ENCODE measurements around the gene ACSL4.
"Not testable (repeated sequence)": the region's sequence is repeated elsewhere in the genome, so short reads cannot be mapped to it uniquely, and the experiment has no call there.

Gene ACSL4

GRCh38 chrX:109728173-109728535 lies 4.9 kb downstream of the ACSL4 start:
- DNase-seq (ENCODE audit: low spot score): no peak

DNA sequence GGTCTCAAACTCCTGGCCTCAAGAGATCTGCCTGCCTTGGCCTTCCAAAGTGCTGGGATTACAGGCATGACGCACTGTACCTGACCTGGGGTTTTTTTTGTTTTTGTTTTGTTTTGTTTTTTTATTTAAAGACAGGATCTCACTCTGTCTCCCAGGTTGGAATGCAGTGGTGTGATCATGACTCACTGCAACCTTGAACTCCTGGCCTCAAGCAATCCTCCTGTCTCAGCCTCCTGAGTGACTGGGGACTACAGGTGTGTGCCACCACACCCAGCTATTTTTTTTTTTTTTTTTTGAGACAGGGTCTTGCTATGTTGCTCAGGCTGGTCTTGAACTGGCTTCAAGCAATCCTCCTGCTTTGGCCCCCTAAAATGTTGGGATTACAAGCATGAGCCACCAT lies 8.1 kb downstream of the ACSL4 start:
- not testable (repeated sequence) for DNase-seq (ENCODE audit: low spot score)

- no peak for DNase-seq (ENCODE audit: low spot score)
Measured at GRCh38 chrX:109720947-109721346, 12.1 kb downstream of the ACSL4 start.

DNA sequence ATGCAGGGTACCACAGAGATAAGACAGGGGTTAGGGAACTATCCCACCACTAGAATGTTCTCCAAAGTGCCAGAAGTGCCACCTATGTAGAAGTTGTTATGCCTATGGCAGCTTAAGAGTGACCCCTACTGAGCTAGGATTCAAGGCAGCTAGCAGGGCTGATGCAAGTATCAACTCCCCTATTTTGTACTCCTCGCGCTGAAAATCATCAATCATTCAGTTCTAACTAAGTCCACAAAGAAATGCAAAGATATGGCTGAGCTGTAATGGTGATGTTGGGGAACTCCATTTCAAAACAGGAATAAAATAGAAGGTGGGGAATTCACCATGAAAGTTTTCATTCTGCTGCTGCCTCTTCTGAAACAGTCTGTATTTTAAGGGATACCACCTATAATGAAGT lies 13.8 kb downstream of the ACSL4 start:
- no peak for DNase-seq (ENCODE audit: low spot score)

- no peak for DNase-seq (ENCODE audit: low spot score)
Measured at GRCh38 chrX:109716431-109717028, 16.5 kb downstream of the ACSL4 start.

- DNase-seq (ENCODE audit: low spot score): no peak
Measured at GRCh38 chrX:109714340-109714958, 18.6 kb downstream of the ACSL4 start.

DNA sequence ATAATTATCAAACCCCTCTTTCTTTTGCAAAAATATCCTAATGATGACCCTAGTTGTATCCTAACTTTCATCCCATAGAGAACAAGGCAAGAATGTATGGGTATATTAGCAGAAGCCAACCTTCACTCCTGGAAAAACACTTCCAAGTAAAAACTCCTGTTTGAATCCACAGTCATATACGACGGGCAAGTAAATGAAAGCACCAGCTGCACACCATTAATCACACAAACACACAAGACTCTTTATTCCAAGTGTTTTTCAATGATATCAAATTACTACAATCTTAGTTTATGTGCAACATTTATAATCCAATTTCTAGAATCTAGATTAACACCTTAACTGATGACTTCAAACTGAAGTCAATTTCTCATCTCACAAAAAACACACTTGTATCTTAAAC lies 22.9 kb downstream of the ACSL4 start:
- no peak for DNase-seq (ENCODE audit: low spot score)

GRCh38 chrX:109709129-109709631 lies 23.9 kb downstream of the ACSL4 start:
- DNase-seq (ENCODE audit: low spot score): no peak

- DNase-seq (ENCODE audit: low spot score): no peak
Measured at GRCh38 chrX:109707720-109708119, 25.3 kb downstream of the ACSL4 start.

DNA sequence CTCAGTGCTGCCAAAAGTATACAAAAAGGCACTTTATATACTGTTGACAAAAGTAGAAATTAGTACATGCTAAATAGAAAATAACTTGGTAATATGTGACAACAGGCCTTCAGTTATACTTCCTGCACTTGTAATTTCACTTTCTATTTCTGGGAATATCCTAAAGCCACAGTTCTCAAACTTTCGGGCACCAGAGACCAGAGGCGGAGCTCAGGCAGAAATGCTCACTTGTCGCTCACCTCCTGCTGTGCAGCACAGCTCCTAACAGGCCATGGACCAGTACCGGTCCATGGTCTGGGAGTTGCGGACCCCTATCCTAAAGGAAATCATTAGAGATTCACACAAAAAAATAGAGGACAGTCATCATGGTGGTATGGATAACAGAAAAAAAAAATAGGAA lies 25.7 kb downstream of the ACSL4 start:
- DNase-seq (ENCODE audit: low spot score): no peak

DNA sequence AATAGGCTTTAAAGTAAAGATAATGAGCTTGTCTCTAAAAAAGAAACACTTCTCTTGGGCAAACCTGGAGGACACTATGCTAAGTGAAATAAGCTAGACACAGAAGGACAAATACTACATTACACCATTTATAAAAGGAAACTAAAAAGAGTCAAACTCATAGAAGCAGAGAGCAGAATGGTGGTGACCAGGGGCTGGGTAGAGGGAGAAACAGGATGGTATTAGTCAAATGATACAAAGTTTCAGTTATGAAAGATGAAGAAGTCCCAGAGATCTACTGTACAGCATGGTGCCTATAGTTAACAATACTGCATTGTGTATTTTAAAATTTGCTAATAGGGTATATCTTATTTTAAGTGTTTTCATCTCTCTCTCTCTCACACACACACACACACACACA lies 28.5 kb downstream of the ACSL4 start:
- no peak for DNase-seq (ENCODE audit: low spot score)

GRCh38 chrX:109697855-109698254 lies 35.2 kb downstream of the ACSL4 start:
- DNase-seq (ENCODE audit: low spot score): no peak

DNA sequence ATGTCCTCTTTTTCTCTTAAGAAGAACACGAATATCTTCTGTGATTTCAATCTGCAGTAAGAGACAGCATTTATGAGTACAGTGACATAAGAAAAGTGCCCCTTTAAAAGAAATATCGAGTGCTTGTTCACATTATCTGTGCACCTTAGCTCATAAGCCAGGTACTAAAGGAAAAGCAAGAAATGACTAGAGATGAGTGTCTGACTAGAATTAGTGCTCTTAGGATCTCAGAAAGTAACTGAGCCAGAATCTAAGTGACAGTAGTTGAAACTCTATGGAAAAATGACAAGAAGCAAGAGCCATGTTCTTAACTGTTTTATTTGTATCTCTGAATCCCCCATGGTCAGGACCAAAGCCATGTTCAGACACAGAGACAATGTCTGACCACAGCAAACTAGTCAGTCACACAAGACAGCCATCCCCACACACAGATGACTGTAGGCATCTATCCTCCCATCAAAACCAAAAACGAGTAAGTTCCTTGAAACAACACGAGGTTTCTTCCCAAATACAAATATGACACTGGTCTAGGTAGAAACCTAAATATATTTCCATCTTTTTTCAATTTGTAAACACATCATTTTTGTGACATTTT lies 36.8 kb downstream of the ACSL4 start:
- no peak for DNase-seq (ENCODE audit: low spot score)

- no peak for DNase-seq (ENCODE audit: low spot score)
Measured at GRCh38 chrX:109695637-109696036, 37.4 kb downstream of the ACSL4 start.

GRCh38 chrX:109691752-109692151 lies 41.3 kb downstream of the ACSL4 start:
- no peak for DNase-seq (ENCODE audit: low spot score)

- DNase-seq (ENCODE audit: low spot score): no peak
Measured at GRCh38 chrX:109691277-109691676, 41.8 kb downstream of the ACSL4 start.

- no peak for DNase-seq (ENCODE audit: low spot score)
Measured at GRCh38 chrX:109687903-109688302, 45.2 kb downstream of the ACSL4 start.

- DNase-seq (ENCODE audit: low spot score): no peak
Measured at GRCh38 chrX:109685656-109686078, 47.4 kb downstream of the ACSL4 start.

DNA sequence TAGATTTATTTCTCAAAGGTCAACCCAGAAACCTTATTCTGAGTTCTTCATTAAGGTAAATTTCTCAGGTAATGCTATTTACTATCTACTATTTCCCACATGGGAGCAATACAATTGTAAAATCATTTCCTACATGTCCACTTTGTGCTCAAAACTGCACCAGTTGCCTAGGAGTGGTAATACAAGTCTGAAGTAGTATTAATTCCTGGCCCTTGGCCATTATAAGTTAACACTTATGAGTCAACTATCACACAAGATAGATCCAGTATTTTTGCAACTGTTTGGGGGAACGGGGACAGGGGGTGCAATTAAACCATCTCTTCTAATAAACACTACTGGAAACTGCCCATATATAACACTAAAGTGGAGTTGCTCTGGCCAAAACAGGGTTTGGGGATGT lies 48.9 kb downstream of the ACSL4 start:
- no peak for DNase-seq (ENCODE audit: low spot score)

DNA sequence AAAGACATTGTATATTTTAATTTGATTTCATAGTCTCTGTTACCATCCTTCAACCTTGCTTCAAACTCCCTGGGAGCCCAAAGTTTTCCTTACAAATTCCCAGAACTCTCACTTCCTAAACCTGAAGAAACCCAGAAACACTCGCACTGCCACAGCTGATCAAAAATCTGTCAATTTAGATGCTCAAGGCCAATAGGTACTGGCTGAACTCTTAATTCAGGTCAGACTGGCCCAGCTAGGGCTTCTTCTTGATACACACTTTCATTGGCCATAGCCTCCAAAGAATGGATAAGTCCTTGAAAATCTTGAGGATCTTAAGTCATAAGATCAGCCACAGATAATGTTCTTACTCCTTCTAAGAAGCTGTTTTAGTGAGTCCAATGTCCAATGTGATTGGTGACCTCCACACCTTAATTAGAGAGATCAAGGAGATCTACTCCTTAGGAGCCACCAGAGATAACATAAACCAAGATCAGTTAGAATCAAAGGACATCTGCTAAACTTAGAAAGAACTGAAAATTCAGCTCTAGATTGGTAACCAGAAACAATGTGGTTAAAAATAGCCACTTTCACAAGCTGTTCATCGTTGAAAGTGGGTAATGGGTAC lies 51.5 kb downstream of the ACSL4 start:
- DNase-seq (ENCODE audit: low spot score): no peak

- DNase-seq (ENCODE audit: low spot score): no peak
Measured at GRCh38 chrX:109679820-109680219, 53.2 kb downstream of the ACSL4 start.

DNA sequence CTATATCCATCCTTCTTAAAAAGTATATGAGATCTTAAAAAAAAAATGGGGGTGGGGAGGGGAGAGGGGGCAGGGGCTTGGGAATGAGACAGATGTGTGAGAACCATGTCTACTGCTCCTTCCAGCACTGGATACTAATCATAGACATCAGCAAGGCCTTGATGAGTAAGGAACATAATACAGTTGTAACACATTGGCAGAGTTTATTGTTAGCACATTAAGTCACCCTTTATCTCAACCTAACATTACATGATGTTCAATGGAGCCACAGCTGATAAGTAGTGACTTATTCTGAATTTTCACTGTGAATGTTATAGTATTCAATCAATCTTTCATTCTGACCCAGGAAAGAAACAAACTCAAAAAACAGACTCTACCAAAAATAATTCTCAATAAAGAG lies 60.8 kb downstream of the ACSL4 start:
- DNase-seq (ENCODE audit: low spot score): no peak

DNA sequence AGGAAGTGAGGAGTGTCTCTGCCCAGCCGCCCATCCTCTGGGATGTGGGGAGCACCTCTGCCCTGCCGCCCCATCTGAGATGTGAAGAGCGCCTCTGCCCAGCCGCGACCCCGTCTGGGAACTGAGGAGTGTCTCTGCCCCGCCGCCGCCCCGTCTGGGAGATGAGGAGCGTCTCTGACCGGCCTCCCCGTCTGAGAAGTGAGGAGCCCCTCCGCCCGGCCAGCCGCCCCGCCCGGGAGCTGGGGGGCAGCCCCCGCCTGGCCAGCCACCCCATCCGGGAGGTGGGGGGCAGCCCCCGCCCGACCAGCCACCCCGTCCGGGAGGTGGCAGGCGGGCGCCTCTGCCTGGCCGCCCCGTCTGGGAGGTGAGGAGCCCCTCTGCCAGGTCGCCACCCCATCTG lies 61.9 kb downstream of the ACSL4 start:
- not testable (repeated sequence) for DNase-seq (ENCODE audit: low spot score)

All from CD4-positive, alpha-beta T cell treated with Interleukin-6 at 100 ng/mL for 8 hours (primary cell).